Ureter (tissue), 1 donor: Measurements from ENCODE around the gene KANK4. TPM values are rescaled to one million over a fixed set of nuclear protein-coding genes. Genes with fewer than 3 reads are reported as not detected.

Experiments
- DNase-seq: peaks from one replicate; pipeline ENCODE4 v3.0.0-alpha.2; 2020; ENCODE audit warnings: low spot score
- total RNA-seq: library from RNA; stranded (reverse); gene quantifications from one replicate; pipeline ENCODE4 v1.2.4, GENCODE V29; 2023
- donor health status: DM: yes; HTN: yes; CAD: no.

Gene KANK4
- total RNA-seq, 1 donor from 2014 or later, result 0.13 TPM

DNA sequence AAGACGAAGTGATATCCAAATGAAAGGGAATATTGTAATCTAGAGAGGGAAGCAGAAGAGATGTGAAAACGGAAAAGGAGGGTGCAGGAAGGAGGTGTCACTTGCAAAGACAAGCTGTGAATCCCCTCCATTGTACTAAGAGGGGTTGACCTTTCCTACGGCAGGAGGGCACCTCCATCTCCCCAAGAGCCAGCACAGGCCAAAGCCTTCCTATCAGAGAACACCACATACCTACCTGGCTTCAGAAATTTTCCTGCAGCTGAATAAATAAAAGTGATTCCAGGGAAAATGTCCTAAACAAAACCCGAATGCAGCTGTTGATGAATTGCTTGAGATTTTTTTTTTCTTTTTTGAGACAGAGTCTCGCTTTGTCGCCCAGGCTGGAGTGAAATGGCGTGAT lies 14.3 kb downstream of the KANK4 start:
- no peak for DNase-seq

DNA sequence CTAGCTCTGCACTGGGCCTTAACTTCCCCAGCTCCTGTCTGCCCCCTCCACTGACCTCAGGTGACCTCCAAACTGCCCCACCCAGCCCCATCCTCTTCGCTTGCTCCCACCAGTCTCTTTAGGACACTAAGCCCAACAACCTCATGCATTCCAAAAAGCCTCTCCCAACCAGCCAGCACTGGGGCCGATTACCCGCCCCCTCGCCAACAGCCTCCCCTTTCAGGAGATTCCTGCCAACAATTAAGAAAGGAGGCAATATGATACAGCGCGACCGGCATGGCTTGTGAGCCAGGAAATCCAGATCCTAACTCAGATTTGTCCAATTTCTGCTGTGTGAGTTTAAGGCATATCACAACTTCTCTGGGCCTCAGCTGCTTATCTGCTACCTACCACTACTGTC lies 14.7 kb downstream of the KANK4 start:
- DNase-seq, result no peak

DNA sequence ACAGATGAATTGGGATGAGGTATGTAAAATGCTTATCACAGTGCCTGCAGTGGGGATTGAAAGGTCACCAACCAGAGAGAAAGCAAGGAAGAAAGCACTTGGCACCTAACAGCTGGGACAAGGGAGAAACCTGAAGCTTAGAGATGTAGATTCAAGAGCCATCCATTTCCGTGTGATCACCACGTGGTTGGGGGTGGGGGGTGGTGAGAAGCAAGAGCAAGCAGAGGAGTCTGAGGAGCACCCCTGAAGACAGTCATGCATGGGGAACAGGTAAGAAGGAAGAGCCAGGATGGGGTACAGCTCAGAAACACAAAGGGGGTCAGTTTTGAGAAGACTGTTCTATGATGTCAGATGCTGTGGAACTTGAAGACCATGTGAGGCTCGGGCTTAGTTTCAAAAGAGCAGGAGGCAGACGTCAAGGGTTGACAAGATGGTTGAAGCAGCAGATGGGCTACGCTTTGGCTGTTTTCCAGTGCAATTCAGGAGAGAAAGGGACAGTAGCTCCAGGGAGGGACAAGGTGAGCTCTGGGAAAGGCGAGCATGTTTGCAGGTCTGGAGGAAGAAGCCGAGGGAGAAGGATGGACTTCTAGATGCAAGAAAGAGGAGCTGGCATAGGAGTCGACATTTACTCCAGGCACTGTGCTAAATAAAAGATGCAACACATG lies 17.4 kb downstream of the KANK4 start:
- no peak for DNase-seq

DNA sequence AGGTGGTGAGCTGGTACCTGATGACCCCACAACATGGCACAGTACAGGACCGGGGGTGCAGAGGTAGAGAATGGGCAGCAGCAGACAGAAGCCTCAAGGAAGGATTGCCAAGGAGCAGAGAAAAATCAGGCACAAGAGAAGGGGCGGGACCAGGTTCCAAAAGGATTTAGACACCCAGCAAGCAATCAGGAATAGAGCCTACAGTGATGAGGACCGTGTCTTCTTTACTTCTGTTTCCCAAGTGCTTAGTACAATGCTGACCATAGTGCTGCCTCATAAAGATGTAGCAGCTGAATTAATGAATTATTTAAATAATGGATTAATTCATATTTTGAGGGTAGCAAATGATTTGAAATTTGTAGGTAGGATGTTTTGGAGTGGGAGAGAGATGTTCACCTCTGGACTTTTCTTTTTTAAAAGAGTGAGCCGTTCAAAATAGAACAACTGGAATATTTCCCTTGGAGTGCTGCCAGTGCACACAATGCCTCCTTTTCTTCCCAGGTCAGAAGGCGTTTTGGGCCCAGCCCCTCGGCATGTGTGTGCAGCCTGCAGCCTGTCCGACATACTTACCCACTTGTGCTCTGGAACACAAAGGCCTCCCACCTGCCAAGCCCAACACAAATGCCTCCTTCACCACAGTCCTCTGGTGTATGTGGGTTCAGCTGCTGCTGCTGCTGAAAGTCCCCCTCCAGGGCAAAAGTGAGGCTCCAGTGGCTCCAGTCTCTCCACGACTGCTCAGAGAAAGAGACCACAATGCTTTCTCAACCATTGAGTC lies 19.6 kb downstream of the KANK4 start:
- no peak for DNase-seq

DNA sequence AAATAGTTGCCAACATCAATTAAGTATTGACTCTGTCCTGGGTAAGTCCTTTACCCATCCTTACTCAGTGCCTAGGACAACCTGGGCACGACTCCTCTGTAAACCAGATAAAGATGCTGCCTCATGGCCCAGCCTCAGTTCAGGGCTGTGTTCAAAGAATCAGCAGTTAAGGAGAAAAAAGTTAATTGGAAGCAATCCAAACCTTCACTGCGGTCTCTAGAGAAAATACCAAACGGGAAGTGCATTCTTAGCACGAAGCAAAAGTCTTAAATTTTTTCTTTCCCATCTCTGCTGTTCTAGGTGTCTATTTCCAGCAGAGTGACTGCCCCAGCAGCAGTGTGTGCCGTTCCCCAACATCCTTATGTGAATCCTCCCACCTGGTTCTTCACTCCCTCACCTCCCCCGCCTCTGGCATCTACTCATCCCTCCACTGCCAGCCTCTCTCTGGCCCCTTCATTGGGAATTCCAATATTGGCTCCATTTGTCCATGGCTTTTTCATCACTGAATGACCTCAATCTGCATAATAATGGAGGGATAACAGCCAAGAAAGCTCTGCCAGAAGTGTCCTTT lies 23.2 kb downstream of the KANK4 start:
- DNase-seq, result no peak

DNA sequence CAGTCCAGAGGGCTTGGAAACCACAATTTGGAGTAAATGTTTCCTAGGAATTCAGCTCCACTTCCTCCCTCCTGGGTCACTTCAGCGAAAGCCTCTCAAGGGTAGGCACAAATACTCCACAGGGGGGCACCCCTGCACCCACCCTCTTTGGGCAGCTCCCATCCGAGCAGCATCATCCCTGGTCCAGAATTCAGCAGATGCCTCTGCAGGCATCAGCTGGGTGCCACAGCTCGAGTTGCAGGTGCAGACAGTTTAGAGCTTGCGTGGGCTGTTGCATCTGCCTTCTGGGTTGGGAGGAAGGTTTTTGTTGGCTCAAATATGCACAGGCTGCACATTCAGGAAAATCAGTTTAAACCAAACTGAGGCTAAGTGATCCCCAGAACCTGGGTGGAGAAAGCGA lies 25.0 kb downstream of the KANK4 start:
- DNase-seq, result no peak

DNA sequence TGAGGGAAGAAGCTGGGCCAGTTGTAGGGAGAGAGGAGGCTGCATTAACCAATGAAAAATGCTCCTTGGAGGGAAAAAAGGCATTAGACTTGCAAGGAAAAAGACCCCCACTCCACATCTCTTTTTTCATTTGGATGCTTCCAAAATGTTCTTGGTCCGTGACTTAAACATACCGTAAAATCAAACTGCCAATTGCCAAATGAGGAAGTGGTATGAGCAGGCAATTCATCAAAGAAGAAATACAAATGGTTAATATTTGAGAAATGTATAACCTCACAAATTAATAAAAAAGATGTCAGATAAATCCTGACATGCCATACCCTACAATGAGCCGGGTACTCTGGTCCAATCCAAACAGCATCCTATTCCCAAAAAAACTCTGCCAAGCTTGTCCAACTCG lies 30.6 kb downstream of the KANK4 start:
- DNase-seq, result no peak

DNA sequence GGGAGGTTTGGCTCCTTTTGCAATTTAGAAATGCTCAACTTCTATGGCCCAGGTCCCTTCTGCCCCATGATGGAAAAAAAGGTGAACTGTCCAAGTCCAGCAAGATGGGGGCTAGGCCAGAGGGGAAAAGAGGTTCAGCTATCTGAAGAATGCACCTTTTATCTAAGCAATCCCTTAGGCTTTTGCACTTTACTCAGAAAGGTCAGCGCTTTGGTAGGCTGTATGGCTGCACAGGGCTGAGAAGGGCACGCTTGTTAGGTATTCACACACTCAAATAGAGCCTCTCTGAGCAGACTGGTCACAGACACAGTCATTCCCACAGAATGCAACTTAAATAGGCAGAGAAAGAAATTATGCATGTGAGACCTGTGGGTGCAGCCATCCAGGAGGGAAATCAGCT lies 31.0 kb downstream of the KANK4 start:
- no peak for DNase-seq

DNA sequence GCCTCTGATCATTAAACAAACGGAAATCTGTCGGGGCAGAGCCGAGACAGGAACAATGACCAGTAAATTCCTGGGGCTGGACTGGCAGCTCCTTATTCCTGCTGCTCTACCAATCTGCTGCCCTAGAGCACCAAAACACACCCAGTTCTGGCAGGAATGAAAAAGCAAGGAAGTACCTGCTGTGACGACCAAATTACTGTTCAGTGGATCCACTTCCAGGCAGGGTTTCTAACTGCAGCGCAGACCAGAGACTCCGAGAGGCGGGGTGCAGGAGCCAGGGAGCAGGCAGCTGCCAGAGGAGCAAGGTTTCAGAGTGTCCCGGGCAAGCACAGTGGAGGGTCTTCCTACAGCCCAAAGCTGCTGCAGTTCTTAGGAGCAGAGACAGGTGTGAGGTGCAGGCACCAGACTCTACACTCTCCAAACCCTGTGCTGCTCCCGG lies 32.4 kb downstream of the KANK4 start:
- DNase-seq, result no peak

DNA sequence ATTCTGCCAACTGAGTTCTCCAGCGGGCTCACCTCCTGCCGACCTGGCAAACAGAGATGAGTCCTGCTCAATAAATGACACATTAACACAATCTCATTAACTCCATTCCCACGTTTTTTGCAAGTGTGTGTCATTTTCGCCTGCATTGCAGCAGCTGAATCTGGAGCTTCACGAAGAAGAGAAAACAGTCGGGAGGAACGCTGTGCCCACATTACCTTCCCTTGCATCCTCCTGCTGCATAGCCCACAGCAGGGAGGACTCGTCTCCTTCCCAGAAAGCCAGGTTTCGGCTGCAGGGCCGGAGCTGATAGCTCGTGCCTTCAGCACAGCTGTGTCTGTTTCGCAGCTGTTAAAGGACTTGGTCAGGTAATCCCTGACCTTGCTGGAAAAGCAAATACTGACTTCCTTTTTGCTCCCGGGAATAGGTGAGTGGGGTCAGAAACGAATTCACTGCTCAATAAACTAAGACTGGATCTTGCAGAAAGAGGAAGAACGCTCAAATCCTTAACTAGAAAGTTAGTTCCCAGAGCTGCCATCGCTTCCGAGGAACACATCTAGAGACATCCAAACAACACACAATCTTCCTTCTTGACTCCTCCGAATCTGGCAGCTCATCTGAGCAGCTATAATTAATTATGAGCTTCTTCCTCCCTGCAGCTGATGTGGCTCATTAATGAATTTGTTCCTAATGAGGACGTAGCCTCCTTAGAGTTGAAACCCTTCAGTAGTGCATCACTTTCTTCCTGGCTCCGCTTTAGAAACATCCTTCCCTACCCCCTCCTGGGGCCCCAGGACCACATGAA lies 33.0 kb downstream of the KANK4 start:
- no peak for DNase-seq

DNA sequence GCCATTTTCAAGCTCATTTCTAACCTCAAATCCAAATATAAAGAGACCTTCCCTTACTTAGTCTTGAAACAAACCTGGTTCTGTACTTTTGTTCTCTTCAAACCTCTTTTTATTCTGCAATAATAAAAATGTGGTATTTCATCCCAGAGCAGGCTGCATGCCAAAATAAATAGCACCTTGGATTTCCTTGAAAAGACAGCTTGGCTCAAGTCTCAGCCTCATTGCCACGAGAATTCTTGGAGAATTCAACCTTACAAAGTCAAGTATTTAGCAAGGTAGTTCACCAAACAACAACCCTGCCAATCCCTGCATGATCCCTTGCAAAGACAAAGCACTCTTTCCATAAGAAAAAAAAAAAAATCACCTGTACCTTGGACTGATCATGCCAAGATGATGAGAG lies 33.8 kb downstream of the KANK4 start:
- no peak for DNase-seq

DNA sequence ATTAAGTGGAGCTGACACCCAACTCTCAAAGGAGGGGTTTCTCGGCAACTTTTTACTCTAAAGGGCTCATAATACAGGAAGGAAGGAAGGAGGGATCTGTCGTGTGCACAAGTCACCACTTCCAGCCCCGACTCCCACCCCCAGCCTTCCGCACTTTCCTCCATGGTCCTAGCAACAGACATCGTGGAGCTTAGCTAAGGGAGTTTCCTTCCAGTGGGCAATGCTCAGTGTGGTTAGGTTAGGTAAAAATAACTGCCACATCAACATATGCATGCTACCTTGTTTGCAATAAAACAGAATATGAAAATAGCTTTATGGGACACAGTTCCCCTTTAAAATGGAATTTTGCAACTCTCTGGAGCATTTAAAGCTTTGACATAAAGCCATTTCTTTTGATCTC lies 35.2 kb downstream of the KANK4 start:
- no peak for DNase-seq

DNA sequence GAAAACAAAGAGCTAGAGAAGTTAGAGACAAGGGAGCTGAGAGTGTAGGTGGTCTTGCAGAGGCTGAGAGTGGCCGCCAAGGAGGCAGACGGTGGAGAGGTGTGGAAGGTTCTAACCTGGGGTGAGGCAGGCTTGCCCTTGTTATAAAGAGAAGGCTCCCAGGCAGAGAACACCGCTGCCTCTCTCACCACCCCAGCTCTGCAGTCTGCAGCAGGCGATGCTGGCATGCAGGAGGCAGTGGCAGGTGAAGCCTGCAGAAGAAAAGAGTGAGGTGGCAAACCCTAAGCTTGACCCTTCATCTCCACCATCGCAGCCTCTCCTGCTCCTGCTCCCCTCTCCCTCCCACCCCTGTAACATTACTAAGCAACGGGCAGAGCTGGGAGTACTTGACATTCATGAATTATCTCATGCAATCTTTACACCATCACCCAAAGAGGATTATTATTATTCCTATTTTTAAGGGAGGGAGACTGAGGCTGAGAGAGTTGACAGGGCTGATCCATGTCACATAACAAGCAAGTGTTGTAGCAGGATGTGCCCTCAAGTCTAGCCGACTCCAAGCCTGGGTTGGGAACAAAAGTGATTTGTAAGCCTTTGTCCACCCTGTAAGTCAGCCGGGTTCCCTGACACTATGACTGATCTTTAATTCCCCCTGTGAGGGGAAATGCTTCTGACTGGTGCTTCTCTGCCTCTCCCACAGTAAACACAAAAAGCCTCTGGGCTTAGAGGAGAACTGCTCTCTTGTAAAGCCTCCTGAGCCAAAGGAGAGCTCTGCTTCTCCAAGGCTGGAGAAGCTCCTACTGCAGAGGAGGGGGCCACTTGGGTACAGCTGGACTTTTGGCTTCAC lies 36.1 kb downstream of the KANK4 start:
- DNase-seq, result no peak

DNA sequence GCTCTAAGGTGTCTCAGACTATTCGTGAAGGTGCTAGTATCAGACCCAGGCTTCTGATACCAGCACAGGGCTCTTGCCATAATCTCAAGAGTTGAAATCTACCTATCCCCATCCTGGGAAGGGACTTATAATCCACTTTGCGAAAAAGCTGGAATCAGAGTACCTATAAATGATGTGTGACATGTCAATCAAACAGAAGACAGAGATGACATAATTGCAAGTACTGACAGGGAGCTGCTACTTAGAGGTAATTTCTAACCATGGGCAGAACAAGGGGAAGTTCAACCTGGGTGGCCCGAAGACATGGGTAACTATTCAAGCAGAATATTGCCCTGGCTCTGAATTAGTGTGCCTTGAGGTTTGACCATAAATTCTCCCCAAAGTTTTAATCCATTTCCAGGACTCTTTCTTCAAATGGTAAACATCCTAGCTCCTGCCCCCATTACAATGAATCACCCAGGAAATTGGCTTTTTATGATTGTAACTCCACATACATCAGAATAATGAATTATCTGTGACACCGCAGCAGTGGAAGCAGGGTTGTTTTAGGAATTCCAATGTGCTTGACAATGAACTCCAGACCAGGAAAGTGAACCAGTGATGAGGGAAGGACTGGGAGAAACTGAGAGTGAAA lies 37.2 kb downstream of the KANK4 start:
- no peak for DNase-seq

DNA sequence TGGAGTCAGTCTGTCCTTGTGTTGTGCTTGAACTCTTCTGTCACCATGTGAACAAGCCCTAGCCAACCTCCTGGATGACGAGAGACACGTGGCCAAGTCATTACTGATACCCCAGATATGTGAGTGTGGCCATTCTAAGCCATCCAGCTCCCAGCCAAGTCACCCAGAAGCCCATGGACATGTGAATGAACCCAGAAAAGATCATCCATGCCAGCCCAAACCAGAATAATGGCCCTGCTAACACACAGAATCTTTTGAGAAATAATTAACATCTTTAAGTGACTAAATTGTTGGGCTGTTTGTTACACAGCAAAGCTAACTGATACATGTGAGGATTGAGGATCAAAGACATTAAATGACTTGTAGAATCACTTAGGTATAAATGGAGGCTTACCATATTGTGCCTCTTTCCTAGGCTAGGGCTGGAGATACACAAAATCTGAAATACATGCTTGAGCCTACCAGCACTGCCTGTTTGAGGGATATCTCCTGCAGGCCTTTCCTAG lies 38.2 kb downstream of the KANK4 start:
- no peak for DNase-seq

DNA sequence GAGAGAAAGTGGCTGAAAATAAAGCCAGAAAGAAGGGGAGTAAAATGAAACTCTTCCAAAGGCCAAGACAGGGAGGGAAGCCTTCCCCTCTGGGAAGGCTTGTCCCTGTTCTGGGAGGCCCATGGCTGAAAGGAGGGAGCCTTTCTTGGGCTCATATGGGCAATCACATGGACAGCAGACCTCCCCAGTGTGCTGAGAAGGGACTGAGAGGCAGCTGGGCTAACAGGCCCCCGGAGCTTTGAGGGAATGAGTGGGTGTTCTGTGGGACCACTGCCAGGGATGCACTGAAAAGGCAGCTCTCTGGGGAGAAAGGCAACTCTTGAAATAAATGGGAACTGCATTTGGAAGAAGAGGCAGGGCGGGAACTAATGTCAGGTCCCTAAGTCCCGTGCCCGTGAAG lies 39.1 kb downstream of the KANK4 start:
- no peak for DNase-seq

DNA sequence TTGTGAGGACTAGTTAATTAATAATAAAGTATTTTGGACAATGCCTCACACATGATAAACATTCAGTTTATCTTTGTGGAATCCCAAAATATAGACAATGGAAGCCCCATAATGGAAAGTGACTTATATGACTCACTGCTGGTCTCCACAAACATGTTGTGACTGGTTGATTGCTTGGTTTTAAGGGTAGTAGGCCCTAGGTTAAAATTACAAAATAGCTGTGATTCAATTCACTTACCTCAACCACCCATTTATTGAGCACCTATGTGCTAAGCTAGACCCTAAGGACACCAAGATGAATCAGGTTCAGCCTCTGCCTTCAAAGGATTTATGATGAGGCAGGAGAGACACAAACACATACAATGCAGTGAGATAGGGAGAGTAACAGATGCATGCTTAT lies 42.4 kb downstream of the KANK4 start:
- no peak for DNase-seq

DNA sequence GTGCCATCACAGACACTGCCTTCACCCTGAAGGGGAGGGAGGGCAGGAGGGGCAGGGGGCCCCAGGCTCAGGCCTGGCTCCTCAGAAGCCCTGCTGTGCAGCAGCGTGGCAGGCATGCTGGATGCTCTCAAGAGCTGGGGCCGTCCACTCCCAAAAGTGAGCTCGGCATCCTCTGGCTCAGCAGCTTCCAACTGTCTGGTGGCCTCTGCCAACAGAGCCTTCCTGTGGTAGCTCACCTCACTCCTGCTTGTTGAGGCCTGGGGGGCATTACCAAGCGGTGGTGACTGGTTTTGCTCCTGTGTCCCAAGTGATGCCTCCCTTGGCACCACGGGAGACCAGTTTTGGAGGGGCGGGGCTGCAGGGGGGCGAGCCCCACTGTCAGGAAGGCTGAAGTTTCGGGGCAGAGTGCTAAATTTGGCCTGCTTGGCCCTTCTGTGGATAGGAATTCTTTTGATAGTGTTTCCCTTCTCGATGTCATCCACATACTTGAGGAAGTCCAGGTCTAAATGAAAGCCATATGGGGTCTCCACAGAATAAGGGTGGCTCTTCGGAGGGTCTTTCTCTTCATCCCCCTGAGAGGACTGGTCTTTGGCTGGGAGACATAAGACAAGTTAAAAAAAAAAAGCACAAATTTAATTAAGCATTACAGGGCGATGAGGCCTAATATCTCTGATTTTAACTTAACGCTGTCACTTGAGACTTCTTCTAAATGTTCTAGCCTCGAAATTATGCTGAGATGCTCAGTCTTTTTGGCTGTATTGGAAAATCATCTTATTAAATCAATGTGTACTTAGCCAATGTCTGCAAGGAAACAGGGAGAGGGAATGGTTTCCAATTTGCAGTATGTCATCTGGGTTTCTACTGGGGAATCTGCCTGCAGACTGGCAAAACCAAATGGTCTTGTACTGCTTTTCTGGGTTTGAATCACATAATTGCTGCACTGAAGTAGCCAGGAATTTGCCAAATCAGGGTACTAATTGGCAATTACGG lies 44.4 kb downstream of the KANK4 start:
- no peak for DNase-seq

DNA sequence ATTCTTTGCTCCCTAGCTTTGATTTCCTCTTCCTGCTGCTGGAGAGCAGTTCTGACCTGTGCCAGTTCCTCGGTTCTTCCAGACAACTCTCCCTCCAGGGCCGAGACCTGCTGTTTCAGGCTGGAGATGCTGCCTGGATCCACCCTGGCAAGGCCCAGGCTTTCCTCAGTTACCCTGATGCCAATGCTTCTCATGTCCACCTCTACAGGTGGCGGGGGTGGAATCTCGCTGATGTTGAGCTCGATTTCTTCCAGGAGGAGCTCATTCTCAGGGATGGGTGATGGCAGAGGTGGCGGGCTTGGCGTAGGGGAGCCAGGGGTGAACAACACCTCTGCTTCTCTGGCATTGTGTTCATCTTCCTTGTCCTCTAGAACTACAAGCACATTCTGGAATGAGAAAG lies 45.3 kb downstream of the KANK4 start:
- no peak for DNase-seq
